ENCODE data around the gene FCER1G. TPM values are rescaled to one million over a fixed set of nuclear protein-coding genes. Genes with fewer than 3 reads are reported as not detected.

FCER1G gene
- total RNA-seq, 4 donors from 2014 or later = 20.9 to 194 (median 49.2) TPM

DNA sequence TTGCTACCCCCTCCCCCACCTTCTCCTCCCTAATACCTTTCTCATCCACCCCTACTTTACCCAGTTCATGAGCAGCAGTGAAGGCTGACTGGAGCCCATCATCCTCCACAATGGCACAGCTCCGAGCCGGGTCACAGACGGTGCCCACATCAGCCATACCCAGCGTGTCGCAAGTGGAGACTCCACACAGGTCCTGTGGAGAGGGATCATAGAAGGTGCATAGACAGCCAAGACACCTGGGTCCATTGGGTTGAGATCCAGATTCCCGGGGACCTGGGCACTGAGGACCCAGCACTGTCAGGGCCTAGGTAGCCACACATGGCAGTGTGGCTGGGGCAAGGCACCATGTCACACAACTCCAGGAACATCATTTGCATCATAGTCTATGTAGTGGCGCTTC, 19.0 kb upstream of the FCER1G start:
- no peak for DNase-seq
- in situ Hi-C loops (cut with MboI; ENCODE audit: low pct_ligation_motif_present in 1 of 4, low pct_unique_long_range_greater_than_20kb in 1 of 4, low sequenced_read_pairs in 3 of 4) = no loop called here
- 80 to 95% methylated on average over 1 to 6 of the region's 7 CpGs for WGBS, 2 donors (ENCODE audit: low coverage in 1 of 2)
- H3K4me1 ChIP-seq = peaks cover 28 to 43% (median 29%) of the 10 kb centered on the region in 4 donors
- intact Hi-C loops (cut with DNase I; ENCODE audit: low total_unique reads) = no loop called here
- no peaks in the 10 kb centered on the region for H3K27me3 ChIP-seq
- H3K4me3 ChIP-seq = peak overlapping the region in 1 of 4 donors; percentile 37
- peak overlapping the region; percentile 90 to 98 (median 94) for H3K27ac ChIP-seq
- TF ChIP-seq POLR2A (IDR thresholded peaks at IDR 0.05) (no peak), EP300 (IDR thresholded peaks at IDR 0.05; ENCODE audit: low read depth) (no peak), POLR2AphosphoS5 (IDR thresholded peaks at IDR 0.05) (no peak)
- TF ChIP-seq, protein P1, sequence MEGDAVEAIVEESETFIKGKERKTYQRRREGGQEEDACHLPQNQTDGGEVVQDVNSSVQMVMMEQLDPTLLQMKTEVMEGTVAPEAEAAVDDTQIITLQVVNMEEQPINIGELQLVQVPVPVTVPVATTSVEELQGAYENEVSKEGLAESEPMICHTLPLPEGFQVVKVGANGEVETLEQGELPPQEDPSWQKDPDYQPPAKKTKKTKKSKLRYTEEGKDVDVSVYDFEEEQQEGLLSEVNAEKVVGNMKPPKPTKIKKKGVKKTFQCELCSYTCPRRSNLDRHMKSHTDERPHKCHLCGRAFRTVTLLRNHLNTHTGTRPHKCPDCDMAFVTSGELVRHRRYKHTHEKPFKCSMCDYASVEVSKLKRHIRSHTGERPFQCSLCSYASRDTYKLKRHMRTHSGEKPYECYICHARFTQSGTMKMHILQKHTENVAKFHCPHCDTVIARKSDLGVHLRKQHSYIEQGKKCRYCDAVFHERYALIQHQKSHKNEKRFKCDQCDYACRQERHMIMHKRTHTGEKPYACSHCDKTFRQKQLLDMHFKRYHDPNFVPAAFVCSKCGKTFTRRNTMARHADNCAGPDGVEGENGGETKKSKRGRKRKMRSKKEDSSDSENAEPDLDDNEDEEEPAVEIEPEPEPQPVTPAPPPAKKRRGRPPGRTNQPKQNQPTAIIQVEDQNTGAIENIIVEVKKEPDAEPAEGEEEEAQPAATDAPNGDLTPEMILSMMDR (IDR thresholded peaks at IDR 0.05) = no peak
- H3K9me3 ChIP-seq = no peaks in the 10 kb centered on the region
- no peaks in the 10 kb centered on the region for H3K36me3 ChIP-seq

DNA sequence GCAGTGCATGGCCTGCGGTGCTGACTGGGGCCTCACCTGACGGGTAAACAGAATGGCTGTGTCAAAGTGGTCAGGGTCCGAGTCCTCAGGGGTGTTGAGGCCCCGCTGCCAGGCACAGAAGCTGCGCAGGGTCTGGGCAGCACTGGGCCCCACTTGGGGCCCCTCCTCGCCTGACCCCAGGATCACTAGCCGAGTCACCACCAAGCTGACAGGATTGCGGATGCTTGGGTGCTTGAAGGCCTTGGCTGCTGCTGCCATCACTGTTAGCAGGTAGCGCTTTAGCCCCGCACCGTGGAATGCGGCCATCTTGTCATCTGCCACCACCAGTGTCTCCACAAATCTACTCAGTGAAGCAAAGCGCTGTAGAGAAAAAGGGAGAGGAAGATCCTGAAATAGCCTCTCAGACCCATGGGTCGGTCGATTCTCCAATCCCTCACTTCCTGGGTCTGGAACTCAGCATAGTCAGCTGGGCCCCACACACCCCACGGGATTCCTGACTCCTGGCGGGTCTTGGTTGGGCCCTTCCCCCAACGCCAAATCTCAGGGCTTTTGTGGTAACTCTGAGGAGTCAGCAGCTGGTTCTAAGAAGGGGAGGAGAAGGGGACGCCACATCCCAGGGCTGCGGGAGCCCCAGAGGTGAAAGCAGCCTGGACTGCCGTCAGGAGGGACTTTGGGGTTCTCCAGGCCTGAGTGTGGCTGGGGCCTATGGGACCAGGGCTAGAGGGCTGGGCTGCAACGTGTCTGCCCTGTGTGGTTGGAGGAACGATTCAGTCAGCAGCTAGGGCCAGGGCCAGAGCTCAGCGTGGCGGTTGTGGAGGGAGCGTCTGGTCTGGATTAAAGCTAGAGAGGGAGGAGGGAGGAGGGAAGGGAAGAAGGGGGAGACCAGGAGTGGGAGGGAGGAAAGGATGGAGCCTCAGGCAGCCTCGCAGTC, 18.3 kb upstream of the FCER1G start:
- in situ Hi-C loops (cut with MboI; ENCODE audit: low pct_ligation_motif_present in 1 of 4, low pct_unique_long_range_greater_than_20kb in 1 of 4, low sequenced_read_pairs in 3 of 4) = no loop called here
- DNase-seq = no peak
- intact Hi-C loops (cut with DNase I; ENCODE audit: low total_unique reads) = no loop called here
- WGBS, 2 donors (ENCODE audit: low coverage in 1 of 2) = 62 to 77% methylated on average over 4 to 26 of the region's 27 CpGs
- H3K27me3 ChIP-seq = no peaks in the 10 kb centered on the region
- H3K9me3 ChIP-seq = no peaks in the 10 kb centered on the region
- H3K4me3 ChIP-seq = peak overlapping the region in 1 of 4 donors; percentile 37
- H3K4me1 ChIP-seq = peaks cover 35 to 49% (median 36%) of the 10 kb centered on the region in 4 donors
- H3K27ac ChIP-seq = peak overlapping the region; percentile 90 to 98 (median 94)
- no peaks in the 10 kb centered on the region for H3K36me3 ChIP-seq
- TF ChIP-seq, protein P1 (IDR thresholded peaks at IDR 0.05) = no peak
- TF ChIP-seq EP300 (IDR thresholded peaks at IDR 0.05; ENCODE audit: low read depth) (no peak), POLR2AphosphoS5 (IDR thresholded peaks at IDR 0.05) (no peak), POLR2A (IDR thresholded peaks at IDR 0.05) (no peak)

DNA sequence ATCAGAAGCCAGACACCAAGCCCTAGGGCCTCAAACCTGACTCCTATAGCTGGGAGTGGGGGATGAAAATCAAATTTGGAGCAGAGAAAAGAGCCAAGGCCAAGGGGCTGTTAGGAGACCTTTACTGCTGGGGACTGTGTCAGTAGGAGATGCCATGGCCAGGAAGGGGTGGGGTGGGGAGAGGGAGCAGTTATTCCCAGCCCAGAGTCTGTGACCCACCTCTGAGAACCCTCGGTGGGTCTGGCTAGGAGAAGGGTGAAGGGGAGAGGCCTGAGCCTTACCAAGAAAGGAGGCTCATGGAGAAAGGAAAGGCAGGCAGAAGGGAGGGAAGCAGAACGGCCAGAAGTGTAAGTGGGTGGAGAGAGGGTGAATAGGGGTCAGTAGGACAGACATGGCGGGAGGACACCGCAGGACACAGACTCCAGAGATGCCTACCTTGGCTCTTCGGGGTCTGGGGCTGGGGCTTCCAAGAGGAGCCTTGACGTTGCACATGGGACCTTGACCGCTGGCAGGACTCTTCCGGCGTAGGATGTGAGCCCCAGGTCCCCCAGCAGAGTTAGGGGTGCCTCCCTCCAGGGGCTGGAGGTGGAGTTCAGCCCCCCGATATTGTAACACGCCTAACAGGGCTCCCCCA, 17.4 kb upstream of the FCER1G start:
- TF ChIP-seq POLR2AphosphoS5 (IDR thresholded peaks at IDR 0.05) (no peak), EP300 (IDR thresholded peaks at IDR 0.05; ENCODE audit: low read depth) (no peak), POLR2A (IDR thresholded peaks at IDR 0.05) (no peak)
- TF ChIP-seq, protein P1 (IDR thresholded peaks at IDR 0.05) = no peak
- no peaks in the 10 kb centered on the region for H3K9me3 ChIP-seq
- H3K4me1 ChIP-seq = peaks cover 35 to 51% (median 37%) of the 10 kb centered on the region in 4 donors
- H3K36me3 ChIP-seq = no peaks in the 10 kb centered on the region
- peak overlapping the region; percentile 90 to 98 (median 94) for H3K27ac ChIP-seq
- intact Hi-C loops (cut with DNase I; ENCODE audit: low total_unique reads) (no loop called here), in situ Hi-C loops (cut with MboI; ENCODE audit: low pct_ligation_motif_present in 1 of 4, low pct_unique_long_range_greater_than_20kb in 1 of 4, low sequenced_read_pairs in 3 of 4) (no loop called here)
- H3K4me3 ChIP-seq = peak overlapping the region in 3 of 4 donors; percentile 3 to 37 (median 22)
- 71 to 84% methylated on average over 4 to 7 of the region's 11 CpGs for WGBS, 2 donors (ENCODE audit: low coverage in 1 of 2)
- no peak for DNase-seq
- H3K27me3 ChIP-seq = no peaks in the 10 kb centered on the region
